CD1c-positive myeloid dendritic cell (primary cell): ENCODE data around the gene ZNF709.
"Not testable (repeated sequence)": the region's sequence is repeated elsewhere in the genome, so short reads cannot be mapped to it uniquely, and the experiment has no call there.

Experiments used
- DNase-seq: peaks from one replicate; pipeline ENCODE4 v3.0.0-alpha.2; 2016; ENCODE audit errors: extremely low spot score

Gene ZNF709

GRCh38 chr19:12484371-12485051 is at the start of gene ZNF709:
Gene ZNF709 (minus strand): TSS chr19:12484816. CDS start chr19:12484657, 159 bp downstream.
- DNase-seq, result peak; percentile 92

GRCh38 chr19:12527034-12527836 is 42.6 kb upstream of the ZNF709 start:
- peak; percentile 22 for DNase-seq

- no peak for DNase-seq
Observed at GRCh38 chr19:12526542-12526941, 41.9 kb upstream of the ZNF709 start.

- DNase-seq, result no peak
Observed at GRCh38 chr19:12521996-12522395, 37.4 kb upstream of the ZNF709 start.

- no peak for DNase-seq
Observed at GRCh38 chr19:12513531-12514061, 29.0 kb upstream of the ZNF709 start.

GRCh38 chr19:12497032-12497431 is 12.4 kb upstream of the ZNF709 start:
- no peak for DNase-seq

- no peak for DNase-seq
Observed at GRCh38 chr19:12496480-12496879, 11.9 kb upstream of the ZNF709 start.

- peak; percentile 91 for DNase-seq
Observed at GRCh38 chr19:12495002-12495802, 10.6 kb upstream of the ZNF709 start.

- no peak for DNase-seq
Observed at GRCh38 chr19:12494260-12494860, 9.7 kb upstream of the ZNF709 start.

GRCh38 chr19:12486265-12486783 is 1.7 kb upstream of the ZNF709 start:
- DNase-seq, result not testable (repeated sequence)

GRCh38 chr19:12485571-12485970 is 955 bp upstream of the ZNF709 start:
- DNase-seq, result no peak

GRCh38 chr19:12485052-12485416 is 418 bp upstream of the ZNF709 start:
- no peak for DNase-seq

- DNase-seq, result no peak
Observed at GRCh38 chr19:12484011-12484370, 625 bp downstream of the ZNF709 start.

GRCh38 chr19:12482509-12482886 is 2.1 kb downstream of the ZNF709 start:
- no peak for DNase-seq

GRCh38 chr19:12481781-12482508 is 2.7 kb downstream of the ZNF709 start:
- no peak for DNase-seq

GRCh38 chr19:12478234-12478941 is 6.2 kb downstream of the ZNF709 start:
- no peak for DNase-seq

GRCh38 chr19:12467651-12468050 is 17.0 kb downstream of the ZNF709 start:
- DNase-seq, result not testable (repeated sequence)

- no peak for DNase-seq
Observed at GRCh38 chr19:12465211-12465610, 19.4 kb downstream of the ZNF709 start.

- DNase-seq, result no peak
Observed at GRCh38 chr19:12464769-12465168, 19.8 kb downstream of the ZNF709 start.

- not testable (repeated sequence) for DNase-seq
Observed at GRCh38 chr19:12464139-12464538, 20.5 kb downstream of the ZNF709 start.
